Stimulated activated CD8-positive, alpha-beta memory T cell treated with anti-CD3 and anti-CD28 coated beads, Interleukin-7, amount 100 ng/mL, for 4 hours (primary cell): ENCODE data around the gene SSBP3.
"Not testable (repeated sequence)": the region's sequence is repeated elsewhere in the genome, so short reads cannot be mapped to it uniquely, and the experiment has no call there.

Experiments
- DNase-seq, 2 donors: peaks; one replicate each; pipeline ENCODE4 v3.0.0-alpha.2; 2020; ENCODE audit warnings: low read depth in 2 of 2

SSBP3 gene

GRCh38 chr1:54392401-54392800, 13.8 kb downstream of the SSBP3 start:
- DNase-seq, result no peak

GRCh38 chr1:54391450-54392209, 14.6 kb downstream of the SSBP3 start:
- no peak for DNase-seq

GRCh38 chr1:54390655-54391054, 15.5 kb downstream of the SSBP3 start:
- no peak for DNase-seq

- not testable (repeated sequence) for DNase-seq
Measured at GRCh38 chr1:54389608-54390007, 16.6 kb downstream of the SSBP3 start.

GRCh38 chr1:54387419-54387818, 18.8 kb downstream of the SSBP3 start:
- DNase-seq, result no peak

- DNase-seq, result no peak
Measured at GRCh38 chr1:54385727-54386022, 20.5 kb downstream of the SSBP3 start.

- no peak for DNase-seq
Measured at GRCh38 chr1:54384918-54385726, 21.1 kb downstream of the SSBP3 start.

GRCh38 chr1:54384471-54384870, 21.7 kb downstream of the SSBP3 start:
- no peak for DNase-seq

GRCh38 chr1:54381524-54381923, 24.7 kb downstream of the SSBP3 start:
- no peak for DNase-seq

- peak in 1 of 2 donors; percentile 45 for DNase-seq
Measured at GRCh38 chr1:54380290-54380882, 25.8 kb downstream of the SSBP3 start.

GRCh38 chr1:54379555-54380289, 26.5 kb downstream of the SSBP3 start:
- no peak for DNase-seq

- DNase-seq, result no peak
Measured at GRCh38 chr1:54378874-54379554, 27.2 kb downstream of the SSBP3 start.

- no peak for DNase-seq
Measured at GRCh38 chr1:54378157-54378873, 27.9 kb downstream of the SSBP3 start.

- no peak for DNase-seq
Measured at GRCh38 chr1:54377040-54377691, 29.0 kb downstream of the SSBP3 start.

- DNase-seq, result no peak
Measured at GRCh38 chr1:54376430-54377039, 29.7 kb downstream of the SSBP3 start.

GRCh38 chr1:54375712-54376429, 30.3 kb downstream of the SSBP3 start:
- no peak for DNase-seq

GRCh38 chr1:54375298-54375697, 30.9 kb downstream of the SSBP3 start:
- no peak for DNase-seq

GRCh38 chr1:54374766-54375165, 31.4 kb downstream of the SSBP3 start:
- DNase-seq, result no peak

GRCh38 chr1:54372978-54373377, 33.2 kb downstream of the SSBP3 start:
- no peak for DNase-seq
